ENCODE data around the gene LGALS3.
A peak's percentile ranks its signal among the peaks of the same experiment; 100 is the strongest.

The LGALS3 gene

GRCh38 chr14:55131370-55132137 is 2.5 kb downstream of the LGALS3 start:
- Mint-ChIP-seq H3K4me1 (ENCODE audit: low read depth) (peaks cover 24% of the 10 kb centered on the region), H3K9me3 (no peaks in the 10 kb centered on the region), H3K4me3 (peak overlapping the region; percentile 10), H3K36me3 (ENCODE audit: low read depth) (peaks cover 11% of the 10 kb centered on the region), H3K27ac (no peak overlapping the region), H3K27me3 (ENCODE audit: low read depth) (peaks cover 28% of the 10 kb centered on the region)

GRCh38 chr14:55133416-55133815 is 4.4 kb downstream of the LGALS3 start:
- peaks cover 19% of the 10 kb centered on the region for H3K36me3 Mint-ChIP-seq (ENCODE audit: low read depth)
- H3K4me1 Mint-ChIP-seq (ENCODE audit: low read depth): peaks cover 22% of the 10 kb centered on the region

GRCh38 chr14:55136241-55136640 is 7.2 kb downstream of the LGALS3 start:
- H3K9me3 Mint-ChIP-seq: no peaks in the 10 kb centered on the region
- H3K36me3 Mint-ChIP-seq (ENCODE audit: low read depth): peaks cover 34% of the 10 kb centered on the region
- no peak overlapping the region for H3K4me3 Mint-ChIP-seq
- H3K27ac Mint-ChIP-seq: no peak overlapping the region
- peaks cover 11% of the 10 kb centered on the region for H3K4me1 Mint-ChIP-seq (ENCODE audit: low read depth)
- H3K27me3 Mint-ChIP-seq (ENCODE audit: low read depth): no peaks in the 10 kb centered on the region

More at GRCh38 chr14:55133416-55133815, 4.4 kb downstream of the LGALS3 start:
- Mint-ChIP-seq H3K9me3 (no peaks in the 10 kb centered on the region), H3K27ac (no peak overlapping the region), H3K4me3 (no peak overlapping the region), H3K27me3 (ENCODE audit: low read depth) (peaks cover 11% of the 10 kb centered on the region)

GRCh38 chr14:55136885-55137786 is 8.1 kb downstream of the LGALS3 start:
- no peak overlapping the region for H3K27ac Mint-ChIP-seq
- peaks cover 9% of the 10 kb centered on the region for H3K4me1 Mint-ChIP-seq (ENCODE audit: low read depth)
- H3K9me3 Mint-ChIP-seq: no peaks in the 10 kb centered on the region
- peaks cover 39% of the 10 kb centered on the region for H3K36me3 Mint-ChIP-seq (ENCODE audit: low read depth)
- H3K27me3 Mint-ChIP-seq (ENCODE audit: low read depth): no peaks in the 10 kb centered on the region
- H3K4me3 Mint-ChIP-seq: no peak overlapping the region

GRCh38 chr14:55138091-55138490 is 9.0 kb downstream of the LGALS3 start:
- Mint-ChIP-seq H3K4me1 (ENCODE audit: low read depth) (peaks cover 8% of the 10 kb centered on the region), H3K4me3 (no peak overlapping the region), H3K27me3 (ENCODE audit: low read depth) (no peaks in the 10 kb centered on the region), H3K36me3 (ENCODE audit: low read depth) (peaks cover 41% of the 10 kb centered on the region), H3K9me3 (no peaks in the 10 kb centered on the region), H3K27ac (no peak overlapping the region)

GRCh38 chr14:55139141-55139540 is 10.1 kb downstream of the LGALS3 start:
- peaks cover 11% of the 10 kb centered on the region for H3K4me1 Mint-ChIP-seq (ENCODE audit: low read depth)

GRCh38 chr14:55139696-55140509 is 10.9 kb downstream of the LGALS3 start:
- no peaks in the 10 kb centered on the region for H3K9me3 Mint-ChIP-seq
- no peaks in the 10 kb centered on the region for H3K27me3 Mint-ChIP-seq (ENCODE audit: low read depth)
- no peak overlapping the region for H3K4me3 Mint-ChIP-seq
- H3K4me1 Mint-ChIP-seq (ENCODE audit: low read depth): peaks cover 11% of the 10 kb centered on the region
- no peak overlapping the region for H3K27ac Mint-ChIP-seq
- H3K36me3 Mint-ChIP-seq (ENCODE audit: low read depth): peaks cover 47% of the 10 kb centered on the region

More at GRCh38 chr14:55139141-55139540, 10.1 kb downstream of the LGALS3 start:
- H3K36me3 Mint-ChIP-seq (ENCODE audit: low read depth): peaks cover 45% of the 10 kb centered on the region
- H3K4me3 Mint-ChIP-seq: no peak overlapping the region
- no peaks in the 10 kb centered on the region for H3K9me3 Mint-ChIP-seq
- no peak overlapping the region for H3K27ac Mint-ChIP-seq
- H3K27me3 Mint-ChIP-seq (ENCODE audit: low read depth): no peaks in the 10 kb centered on the region

GRCh38 chr14:55141825-55142224 is 12.8 kb downstream of the LGALS3 start:
- Mint-ChIP-seq H3K9me3 (no peaks in the 10 kb centered on the region), H3K4me3 (no peak overlapping the region), H3K36me3 (ENCODE audit: low read depth) (peaks cover 58% of the 10 kb centered on the region), H3K27me3 (ENCODE audit: low read depth) (no peaks in the 10 kb centered on the region), H3K4me1 (ENCODE audit: low read depth) (peaks cover 13% of the 10 kb centered on the region), H3K27ac (no peak overlapping the region)

- H3K36me3 Mint-ChIP-seq (ENCODE audit: low read depth): peaks cover 58% of the 10 kb centered on the region
These were observed 13.4 kb downstream of the LGALS3 start for GRCh38 chr14:55142466-55142865.

GRCh38 chr14:55146425-55146824 is 17.4 kb downstream of the LGALS3 start:
- Mint-ChIP-seq H3K27me3 (ENCODE audit: low read depth) (no peaks in the 10 kb centered on the region), H3K9me3 (no peaks in the 10 kb centered on the region), H3K4me1 (ENCODE audit: low read depth) (peaks cover 11% of the 10 kb centered on the region), H3K4me3 (no peak overlapping the region), H3K27ac (no peak overlapping the region), H3K36me3 (ENCODE audit: low read depth) (peaks cover 44% of the 10 kb centered on the region)

More at GRCh38 chr14:55142466-55142865, 13.4 kb downstream of the LGALS3 start:
- peaks cover 13% of the 10 kb centered on the region for H3K4me1 Mint-ChIP-seq (ENCODE audit: low read depth)
- no peak overlapping the region for H3K27ac Mint-ChIP-seq
- H3K27me3 Mint-ChIP-seq (ENCODE audit: low read depth): no peaks in the 10 kb centered on the region
- H3K4me3 Mint-ChIP-seq: no peak overlapping the region
- no peaks in the 10 kb centered on the region for H3K9me3 Mint-ChIP-seq

GRCh38 chr14:55151601-55152000 is 22.5 kb downstream of the LGALS3 start:
- Mint-ChIP-seq H3K4me3 (no peak overlapping the region), H3K27ac (no peak overlapping the region), H3K36me3 (ENCODE audit: low read depth) (peaks cover 36% of the 10 kb centered on the region), H3K4me1 (ENCODE audit: low read depth) (peaks cover 4% of the 10 kb centered on the region), H3K9me3 (no peaks in the 10 kb centered on the region), H3K27me3 (ENCODE audit: low read depth) (no peaks in the 10 kb centered on the region)

- H3K4me3 Mint-ChIP-seq: no peak overlapping the region
- H3K27ac Mint-ChIP-seq: no peak overlapping the region
- H3K36me3 Mint-ChIP-seq (ENCODE audit: low read depth): peaks cover 35% of the 10 kb centered on the region
- no peaks in the 10 kb centered on the region for H3K27me3 Mint-ChIP-seq (ENCODE audit: low read depth)
- no peaks in the 10 kb centered on the region for H3K9me3 Mint-ChIP-seq
- H3K4me1 Mint-ChIP-seq (ENCODE audit: low read depth): peaks cover 7% of the 10 kb centered on the region
These were observed 23.2 kb downstream of the LGALS3 start for GRCh38 chr14:55152052-55152753.

GRCh38 chr14:55153951-55154350 is 24.9 kb downstream of the LGALS3 start:
- Mint-ChIP-seq H3K36me3 (ENCODE audit: low read depth) (peaks cover 38% of the 10 kb centered on the region), H3K27ac (no peak overlapping the region), H3K27me3 (ENCODE audit: low read depth) (no peaks in the 10 kb centered on the region)

GRCh38 chr14:55157080-55157479 is 28.0 kb downstream of the LGALS3 start:
- Mint-ChIP-seq H3K4me3 (no peak overlapping the region), H3K4me1 (ENCODE audit: low read depth) (peaks cover 16% of the 10 kb centered on the region), H3K27ac (peak overlapping the region; percentile 11), H3K9me3 (no peaks in the 10 kb centered on the region), H3K36me3 (ENCODE audit: low read depth) (peaks cover 38% of the 10 kb centered on the region), H3K27me3 (ENCODE audit: low read depth) (no peaks in the 10 kb centered on the region)

More at GRCh38 chr14:55153951-55154350, 24.9 kb downstream of the LGALS3 start:
- Mint-ChIP-seq H3K4me3 (no peak overlapping the region), H3K9me3 (no peaks in the 10 kb centered on the region), H3K4me1 (ENCODE audit: low read depth) (peaks cover 10% of the 10 kb centered on the region)
